ENCODE measurements around the gene PEF1.

Gene PEF1

DNA sequence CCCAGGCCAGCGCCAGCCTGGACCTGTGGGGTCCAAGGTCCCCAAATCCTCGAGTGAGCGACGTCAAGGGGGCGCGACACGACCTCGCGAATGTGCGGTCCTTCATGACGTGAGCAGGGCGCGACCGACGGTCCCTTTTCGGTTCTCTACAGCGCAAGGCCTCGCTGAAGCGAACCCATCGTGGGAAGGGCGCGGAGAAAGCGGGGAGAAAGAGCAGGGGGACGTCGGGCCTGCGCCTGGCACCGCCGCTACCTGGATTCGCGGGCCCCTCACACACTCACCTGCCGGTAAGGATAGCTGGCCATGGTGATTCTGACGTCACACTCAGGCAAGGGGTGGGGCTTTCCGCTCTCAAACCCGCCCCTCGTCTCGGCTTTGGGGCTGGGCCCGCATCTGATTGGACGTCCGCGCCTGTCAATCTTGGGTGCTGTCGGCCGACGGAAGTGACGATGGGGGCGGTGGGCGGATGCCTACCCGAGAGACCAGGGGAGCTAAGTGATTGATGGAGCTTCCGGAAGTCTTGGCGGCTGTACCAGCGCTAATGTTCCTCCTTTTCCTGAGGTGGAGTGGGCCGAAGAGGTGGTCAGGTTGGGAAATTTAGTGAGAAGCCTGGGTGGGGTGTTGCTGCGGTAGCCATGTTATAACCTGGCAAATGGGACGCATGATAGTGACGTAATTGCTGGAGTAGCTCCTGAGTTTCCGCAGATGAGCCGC lies at the start of gene PEF1:
TSS of gene PEF1 (minus strand) at position 317 of the 714 bp plus-strand sequence. CDS start at position 305, 12 bp downstream.
- DNase-seq (ENCODE audit: low read depth) = peak; percentile 99
- TF ChIP-seq, protein P1, sequence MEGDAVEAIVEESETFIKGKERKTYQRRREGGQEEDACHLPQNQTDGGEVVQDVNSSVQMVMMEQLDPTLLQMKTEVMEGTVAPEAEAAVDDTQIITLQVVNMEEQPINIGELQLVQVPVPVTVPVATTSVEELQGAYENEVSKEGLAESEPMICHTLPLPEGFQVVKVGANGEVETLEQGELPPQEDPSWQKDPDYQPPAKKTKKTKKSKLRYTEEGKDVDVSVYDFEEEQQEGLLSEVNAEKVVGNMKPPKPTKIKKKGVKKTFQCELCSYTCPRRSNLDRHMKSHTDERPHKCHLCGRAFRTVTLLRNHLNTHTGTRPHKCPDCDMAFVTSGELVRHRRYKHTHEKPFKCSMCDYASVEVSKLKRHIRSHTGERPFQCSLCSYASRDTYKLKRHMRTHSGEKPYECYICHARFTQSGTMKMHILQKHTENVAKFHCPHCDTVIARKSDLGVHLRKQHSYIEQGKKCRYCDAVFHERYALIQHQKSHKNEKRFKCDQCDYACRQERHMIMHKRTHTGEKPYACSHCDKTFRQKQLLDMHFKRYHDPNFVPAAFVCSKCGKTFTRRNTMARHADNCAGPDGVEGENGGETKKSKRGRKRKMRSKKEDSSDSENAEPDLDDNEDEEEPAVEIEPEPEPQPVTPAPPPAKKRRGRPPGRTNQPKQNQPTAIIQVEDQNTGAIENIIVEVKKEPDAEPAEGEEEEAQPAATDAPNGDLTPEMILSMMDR (IDR thresholded peaks at IDR 0.05; ENCODE audit: low read length, missing control alignments) = no peak
- H3K4me3 ChIP-seq (replicated peaks; ENCODE audit: low read depth, low read length) = peak within 1 kb of the TSS; percentile 91

- TF ChIP-seq, protein P1 (IDR thresholded peaks at IDR 0.05; ENCODE audit: low read length, missing control alignments) = no peak
These were observed 48.6 kb upstream of the PEF1 start for GRCh38 chr1:31693231-31693630.

DNA sequence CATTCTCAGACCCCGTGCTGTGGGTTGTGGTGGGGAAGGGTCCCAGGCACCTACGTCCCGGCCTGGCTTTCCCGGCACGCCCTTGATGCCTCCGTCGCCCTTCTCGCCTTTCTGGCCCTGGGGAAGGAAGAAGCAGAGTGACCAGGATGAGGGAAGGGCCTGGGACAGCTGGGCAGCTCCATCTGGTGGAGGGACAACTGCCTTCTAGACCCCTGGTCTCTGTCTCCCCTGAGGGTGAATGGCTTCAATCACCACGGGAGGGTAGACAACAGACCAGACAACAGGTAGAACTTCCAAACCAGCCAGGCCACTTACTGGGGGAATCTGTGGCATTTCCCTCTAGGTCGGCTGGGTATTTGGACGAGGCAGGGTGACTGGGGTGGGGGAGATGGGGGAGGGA lies 47.3 kb upstream of the PEF1 start:
- DNase-seq (ENCODE audit: low read depth) = no peak
- TF ChIP-seq, protein P1 (IDR thresholded peaks at IDR 0.05; ENCODE audit: low read length, missing control alignments) = no peak
- no peak overlapping the region for H3K4me3 ChIP-seq (replicated peaks; ENCODE audit: low read depth, low read length)

More at GRCh38 chr1:31693231-31693630, 48.6 kb upstream of the PEF1 start:
- no peak overlapping the region for H3K4me3 ChIP-seq (replicated peaks; ENCODE audit: low read depth, low read length)
- no peak for DNase-seq (ENCODE audit: low read depth)

- H3K4me3 ChIP-seq (replicated peaks; ENCODE audit: low read depth, low read length) = no peak overlapping the region
- TF ChIP-seq, protein P1 (IDR thresholded peaks at IDR 0.05; ENCODE audit: low read length, missing control alignments) = no peak
- DNase-seq (ENCODE audit: low read depth) = no peak
These were observed 46.8 kb upstream of the PEF1 start for GRCh38 chr1:31691446-31691845.

DNA sequence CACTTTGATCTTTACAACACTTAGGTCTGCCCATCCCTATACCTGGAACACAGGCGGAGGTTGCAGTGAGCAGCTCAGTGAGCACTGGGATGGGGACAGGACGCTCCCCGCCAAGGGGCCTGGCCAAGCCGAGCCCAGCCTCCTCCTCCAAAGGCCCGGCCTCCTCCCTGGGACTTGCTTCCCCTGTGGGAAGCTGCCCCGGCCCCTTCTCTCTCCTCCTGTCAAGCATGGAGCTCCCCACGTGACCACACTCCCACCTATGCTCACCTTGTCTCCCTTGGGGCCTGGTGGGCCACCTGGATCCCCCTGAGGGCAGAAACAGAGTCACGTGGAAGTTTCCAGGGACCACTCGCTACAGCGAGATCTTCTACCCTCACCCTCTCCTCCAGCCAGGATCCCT lies 46.2 kb upstream of the PEF1 start:
- DNase-seq (ENCODE audit: low read depth) = no peak
- TF ChIP-seq, protein P1 (IDR thresholded peaks at IDR 0.05; ENCODE audit: low read length, missing control alignments) = no peak

GRCh38 chr1:31689854-31690253 lies 45.2 kb upstream of the PEF1 start:
- no peak overlapping the region for H3K4me3 ChIP-seq (replicated peaks; ENCODE audit: low read depth, low read length)
- DNase-seq (ENCODE audit: low read depth) = peak; percentile 93
- TF ChIP-seq, protein P1 (IDR thresholded peaks at IDR 0.05; ENCODE audit: low read length, missing control alignments) = no peak

More for the DNA sequence above, 46.2 kb upstream of the PEF1 start:
- no peak overlapping the region for H3K4me3 ChIP-seq (replicated peaks; ENCODE audit: low read depth, low read length)

- TF ChIP-seq, protein P1 (IDR thresholded peaks at IDR 0.05; ENCODE audit: low read length, missing control alignments) = no peak
- no peak overlapping the region for H3K4me3 ChIP-seq (replicated peaks; ENCODE audit: low read depth, low read length)
- DNase-seq (ENCODE audit: low read depth) = no peak
These were observed 44.7 kb upstream of the PEF1 start for GRCh38 chr1:31689379-31689778.

Measured in fibroblast of pulmonary artery (primary cell).